ENCODE results near the gene ACKR3. TPM values are rescaled to one million over a fixed set of nuclear protein-coding genes. Genes with fewer than 3 reads are reported as not detected.

Gene ACKR3
- polyA plus RNA-seq, 1 donor from 2014 or later = 1.7 TPM

DNA sequence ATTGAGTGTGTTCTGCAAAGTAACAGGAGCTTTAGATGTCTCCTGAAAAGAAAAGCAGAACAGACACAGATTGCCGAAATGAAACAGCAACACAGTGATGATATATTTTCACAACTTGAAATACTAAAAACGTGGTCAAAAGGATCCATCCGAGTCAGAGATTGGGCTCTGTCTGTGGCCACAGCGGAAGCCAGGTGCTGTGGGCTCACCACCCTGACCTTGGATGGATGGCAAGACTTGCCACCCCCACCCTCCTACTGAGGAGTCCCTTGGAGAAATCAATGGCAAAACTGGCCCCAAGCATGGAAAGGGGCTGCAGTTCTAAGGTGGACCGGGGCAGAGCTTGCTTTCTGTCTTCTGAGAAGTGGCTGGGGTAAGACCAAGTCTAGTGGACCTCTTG is 31.4 kb upstream of the ACKR3 start:
- H3K79me2 ChIP-seq (replicated peaks; ENCODE audit: insufficient read depth, low read length) = no peaks in the 10 kb centered on the region
- no peaks in the 10 kb centered on the region for H3K9me3 ChIP-seq (ENCODE audit: low read length)
- no peaks in the 10 kb centered on the region for H3K36me3 ChIP-seq (ENCODE audit: insufficient read depth, low read length)
- no peaks in the 10 kb centered on the region for H4K20me1 ChIP-seq (ENCODE audit: insufficient read depth)
- no peak overlapping the region for H3K9ac ChIP-seq (ENCODE audit: low read length)
- no peaks in the 10 kb centered on the region for H3K9me2 ChIP-seq (ENCODE audit: insufficient read depth, low read length)
- no peak overlapping the region for H3K4me2 ChIP-seq (ENCODE audit: low read length)
- no peak overlapping the region for H3K27ac ChIP-seq (ENCODE audit: low read length)
- H3K4me3 ChIP-seq (ENCODE audit: low read length) = no peak overlapping the region
- H2AFZ ChIP-seq (ENCODE audit: low read depth, low read length) = no peak overlapping the region
- H3F3A ChIP-seq (ENCODE audit: insufficient read depth, low read length, poor library complexity, severe bottlenecking) = no peaks in the 10 kb centered on the region
- TF ChIP-seq TAF1 (IDR thresholded peaks at IDR 0.05; ENCODE audit: low read depth) (no peak), RAD21 (conservative IDR thresholded peaks at IDR 0.05) (no peak), MXI1 (conservative IDR thresholded peaks at IDR 0.05; ENCODE audit: poor library complexity, severe bottlenecking) (no peak), SMC3 (conservative IDR thresholded peaks at IDR 0.05; ENCODE audit: poor library complexity) (no peak)
- TF ChIP-seq, protein P1, sequence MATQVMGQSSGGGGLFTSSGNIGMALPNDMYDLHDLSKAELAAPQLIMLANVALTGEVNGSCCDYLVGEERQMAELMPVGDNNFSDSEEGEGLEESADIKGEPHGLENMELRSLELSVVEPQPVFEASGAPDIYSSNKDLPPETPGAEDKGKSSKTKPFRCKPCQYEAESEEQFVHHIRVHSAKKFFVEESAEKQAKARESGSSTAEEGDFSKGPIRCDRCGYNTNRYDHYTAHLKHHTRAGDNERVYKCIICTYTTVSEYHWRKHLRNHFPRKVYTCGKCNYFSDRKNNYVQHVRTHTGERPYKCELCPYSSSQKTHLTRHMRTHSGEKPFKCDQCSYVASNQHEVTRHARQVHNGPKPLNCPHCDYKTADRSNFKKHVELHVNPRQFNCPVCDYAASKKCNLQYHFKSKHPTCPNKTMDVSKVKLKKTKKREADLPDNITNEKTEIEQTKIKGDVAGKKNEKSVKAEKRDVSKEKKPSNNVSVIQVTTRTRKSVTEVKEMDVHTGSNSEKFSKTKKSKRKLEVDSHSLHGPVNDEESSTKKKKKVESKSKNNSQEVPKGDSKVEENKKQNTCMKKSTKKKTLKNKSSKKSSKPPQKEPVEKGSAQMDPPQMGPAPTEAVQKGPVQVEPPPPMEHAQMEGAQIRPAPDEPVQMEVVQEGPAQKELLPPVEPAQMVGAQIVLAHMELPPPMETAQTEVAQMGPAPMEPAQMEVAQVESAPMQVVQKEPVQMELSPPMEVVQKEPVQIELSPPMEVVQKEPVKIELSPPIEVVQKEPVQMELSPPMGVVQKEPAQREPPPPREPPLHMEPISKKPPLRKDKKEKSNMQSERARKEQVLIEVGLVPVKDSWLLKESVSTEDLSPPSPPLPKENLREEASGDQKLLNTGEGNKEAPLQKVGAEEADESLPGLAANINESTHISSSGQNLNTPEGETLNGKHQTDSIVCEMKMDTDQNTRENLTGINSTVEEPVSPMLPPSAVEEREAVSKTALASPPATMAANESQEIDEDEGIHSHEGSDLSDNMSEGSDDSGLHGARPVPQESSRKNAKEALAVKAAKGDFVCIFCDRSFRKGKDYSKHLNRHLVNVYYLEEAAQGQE (IDR thresholded peaks at IDR 0.05; ENCODE audit: borderline replicate concordance) = no peak
- H3K27me3 ChIP-seq (ENCODE audit: insufficient read depth, low read depth, low read length) = no peaks in the 10 kb centered on the region

DNA sequence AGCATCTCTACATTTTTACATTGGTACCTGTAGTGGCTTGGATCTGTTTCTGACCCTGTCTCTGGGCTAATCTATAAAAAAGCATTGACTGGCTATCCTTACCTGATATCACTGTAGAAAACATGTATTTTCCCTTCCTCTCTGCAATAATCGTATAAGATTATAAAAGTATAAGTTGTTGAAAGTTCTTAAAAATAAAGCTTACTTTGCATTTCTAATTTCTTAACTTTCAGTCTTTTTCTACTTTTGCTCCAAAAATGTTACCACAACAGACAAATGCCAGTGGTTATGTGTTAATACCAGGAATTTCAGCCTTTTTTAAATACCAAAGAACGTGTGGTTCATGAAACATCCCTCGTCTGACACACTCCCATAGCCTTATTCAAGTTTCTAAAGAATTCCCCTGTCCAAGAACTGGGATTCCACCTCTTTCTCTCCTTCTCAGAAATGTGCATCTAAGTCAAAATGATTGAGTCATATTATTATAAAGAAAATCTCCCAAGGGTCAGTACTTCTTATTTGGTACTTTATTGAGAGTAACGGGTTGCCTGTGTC is 28.5 kb upstream of the ACKR3 start:
- H3K4me3 ChIP-seq (ENCODE audit: low read length) = no peak overlapping the region
- H2AFZ ChIP-seq (ENCODE audit: low read depth, low read length) = no peak overlapping the region
- no peaks in the 10 kb centered on the region for H3F3A ChIP-seq (ENCODE audit: insufficient read depth, low read length, poor library complexity, severe bottlenecking)
- H3K27me3 ChIP-seq (ENCODE audit: insufficient read depth, low read depth, low read length) = no peaks in the 10 kb centered on the region
- no peak overlapping the region for H3K27ac ChIP-seq (ENCODE audit: low read length)
- H3K9me2 ChIP-seq (ENCODE audit: insufficient read depth, low read length) = no peaks in the 10 kb centered on the region
- TF ChIP-seq SMC3 (conservative IDR thresholded peaks at IDR 0.05; ENCODE audit: poor library complexity) = no peak
- no peak for TF ChIP-seq TAF1 (IDR thresholded peaks at IDR 0.05; ENCODE audit: low read depth)
- no peak for TF ChIP-seq EP300 (conservative IDR thresholded peaks at IDR 0.05; ENCODE audit: poor library complexity, severe bottlenecking)
- TF ChIP-seq, protein P2, sequence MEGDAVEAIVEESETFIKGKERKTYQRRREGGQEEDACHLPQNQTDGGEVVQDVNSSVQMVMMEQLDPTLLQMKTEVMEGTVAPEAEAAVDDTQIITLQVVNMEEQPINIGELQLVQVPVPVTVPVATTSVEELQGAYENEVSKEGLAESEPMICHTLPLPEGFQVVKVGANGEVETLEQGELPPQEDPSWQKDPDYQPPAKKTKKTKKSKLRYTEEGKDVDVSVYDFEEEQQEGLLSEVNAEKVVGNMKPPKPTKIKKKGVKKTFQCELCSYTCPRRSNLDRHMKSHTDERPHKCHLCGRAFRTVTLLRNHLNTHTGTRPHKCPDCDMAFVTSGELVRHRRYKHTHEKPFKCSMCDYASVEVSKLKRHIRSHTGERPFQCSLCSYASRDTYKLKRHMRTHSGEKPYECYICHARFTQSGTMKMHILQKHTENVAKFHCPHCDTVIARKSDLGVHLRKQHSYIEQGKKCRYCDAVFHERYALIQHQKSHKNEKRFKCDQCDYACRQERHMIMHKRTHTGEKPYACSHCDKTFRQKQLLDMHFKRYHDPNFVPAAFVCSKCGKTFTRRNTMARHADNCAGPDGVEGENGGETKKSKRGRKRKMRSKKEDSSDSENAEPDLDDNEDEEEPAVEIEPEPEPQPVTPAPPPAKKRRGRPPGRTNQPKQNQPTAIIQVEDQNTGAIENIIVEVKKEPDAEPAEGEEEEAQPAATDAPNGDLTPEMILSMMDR (IDR thresholded peaks at IDR 0.05; ENCODE audit: poor library complexity, severe bottlenecking) = no peak
- TF ChIP-seq EZH2 (IDR thresholded peaks at IDR 0.05; ENCODE audit: borderline replicate concordance, insufficient read depth, low read length, poor library complexity, severe bottlenecking) = no peak
- no peak for TF ChIP-seq RAD21 (conservative IDR thresholded peaks at IDR 0.05)
- no peak for TF ChIP-seq POLR2AphosphoS5 (IDR thresholded peaks at IDR 0.05)
- TF ChIP-seq, protein P1 (IDR thresholded peaks at IDR 0.05; ENCODE audit: borderline replicate concordance) = no peak
- TF ChIP-seq MXI1 (conservative IDR thresholded peaks at IDR 0.05; ENCODE audit: poor library complexity, severe bottlenecking) = no peak
- H3K4me2 ChIP-seq (ENCODE audit: low read length) = no peak overlapping the region
- H3K36me3 ChIP-seq (ENCODE audit: insufficient read depth, low read length) = no peaks in the 10 kb centered on the region
- no peaks in the 10 kb centered on the region for H3K9me3 ChIP-seq (ENCODE audit: low read length)
- H4K20me1 ChIP-seq (ENCODE audit: insufficient read depth) = no peaks in the 10 kb centered on the region
- no peaks in the 10 kb centered on the region for H3K79me2 ChIP-seq (replicated peaks; ENCODE audit: insufficient read depth, low read length)
- no peak overlapping the region for H3K9ac ChIP-seq (ENCODE audit: low read length)
